IPS-NIHi7 (cell line): ENCODE results near the gene KRTAP12-1.

ENCODE experiments used
- DNase-seq: peaks from one replicate; pipeline ENCODE4 v3.0.0; 2012; ENCODE audit warnings: mixed read lengths; ENCODE audit errors: extremely low spot score

The KRTAP12-1 gene, protein sequence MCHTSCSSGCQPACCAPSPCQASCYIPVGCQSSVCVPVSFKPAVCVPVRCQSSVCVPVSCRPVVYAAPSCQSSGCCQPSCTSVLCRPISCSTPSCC

DNA sequence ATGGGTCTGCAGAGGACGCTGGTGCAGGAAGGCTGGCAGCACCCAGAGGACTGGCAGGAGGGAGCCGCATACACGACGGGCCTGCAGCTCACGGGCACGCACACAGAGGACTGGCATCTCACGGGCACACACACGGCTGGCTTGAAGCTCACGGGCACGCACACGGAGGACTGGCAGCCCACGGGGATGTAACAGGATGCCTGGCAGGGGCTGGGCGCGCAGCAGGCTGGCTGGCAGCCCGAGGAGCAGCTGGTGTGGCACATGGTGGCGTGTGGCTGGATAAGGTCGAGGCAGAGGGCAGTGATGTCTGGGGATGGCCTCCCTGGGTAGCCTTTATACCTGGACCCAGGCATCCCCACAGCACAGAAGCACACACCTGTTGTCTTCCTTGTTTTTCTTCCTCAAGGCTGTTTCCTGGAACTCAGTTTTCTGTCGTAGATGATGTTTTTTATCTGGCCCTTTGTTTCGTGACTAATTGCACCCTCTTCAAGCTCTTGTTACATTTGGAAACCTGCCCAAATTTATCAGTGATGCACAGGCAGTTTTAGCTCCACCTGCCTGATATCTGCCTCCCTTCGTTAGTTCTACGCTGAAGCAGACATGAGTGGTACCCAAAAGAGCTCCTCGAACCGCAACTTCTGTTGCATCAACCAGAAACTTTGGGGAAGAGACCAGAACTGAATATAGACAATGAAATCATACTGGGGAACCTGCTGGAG lies at the start of gene KRTAP12-1:
TSS of gene KRTAP12-1 (minus strand) at position 303 of the 719 bp plus-strand sequence. CDS start at position 263, 40 bp downstream.
- DNase-seq = no peak

DNA sequence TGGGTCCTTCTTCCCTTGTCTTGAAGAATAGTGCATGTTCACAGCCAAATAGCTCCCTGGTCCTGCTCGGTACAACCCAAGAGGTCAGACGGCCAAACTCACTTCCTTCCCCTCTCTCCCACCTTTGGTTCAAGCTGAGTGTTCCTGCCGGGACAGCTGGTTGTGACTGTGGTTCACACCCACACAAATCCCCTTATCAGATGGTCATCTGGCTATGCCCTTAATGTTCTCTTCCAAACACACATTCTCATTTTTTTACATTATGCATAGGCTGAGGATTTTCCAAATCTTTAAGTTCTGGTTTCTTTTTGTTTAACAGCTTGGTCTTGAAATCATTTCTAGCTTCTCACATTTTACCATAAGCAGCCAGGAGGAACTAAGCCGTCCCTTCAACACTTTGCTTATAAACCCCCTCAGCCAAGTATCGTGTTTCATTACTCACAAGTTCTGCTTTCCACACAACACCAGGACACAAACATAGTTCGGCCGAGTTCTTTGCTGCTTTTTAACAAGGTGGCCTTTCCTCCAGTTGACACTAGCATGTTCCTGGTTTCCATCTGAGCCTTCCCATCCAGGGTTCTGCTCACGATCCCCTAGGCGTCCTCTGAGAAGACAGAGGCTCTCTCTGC lies 49.1 kb upstream of the KRTAP12-1 start:
- DNase-seq = no peak

DNA sequence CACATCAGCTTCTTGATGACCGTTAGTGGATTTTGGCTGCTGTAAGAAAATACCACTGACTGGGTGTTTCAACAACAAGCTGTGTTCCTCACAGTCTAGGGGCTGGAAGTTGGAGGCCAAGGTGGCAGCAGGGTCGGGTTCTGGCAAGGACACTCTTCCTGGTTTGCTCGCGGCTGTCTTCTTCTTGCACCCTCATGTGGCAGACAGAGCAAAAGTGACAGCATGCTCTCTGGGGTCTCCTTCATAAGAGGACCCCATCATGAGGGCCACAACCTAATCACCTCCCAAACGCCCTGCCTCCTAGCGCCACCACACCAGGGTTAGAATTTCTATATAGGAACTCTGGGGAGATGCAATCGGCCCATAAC lies 48.0 kb upstream of the KRTAP12-1 start:
- DNase-seq = no peak

DNA sequence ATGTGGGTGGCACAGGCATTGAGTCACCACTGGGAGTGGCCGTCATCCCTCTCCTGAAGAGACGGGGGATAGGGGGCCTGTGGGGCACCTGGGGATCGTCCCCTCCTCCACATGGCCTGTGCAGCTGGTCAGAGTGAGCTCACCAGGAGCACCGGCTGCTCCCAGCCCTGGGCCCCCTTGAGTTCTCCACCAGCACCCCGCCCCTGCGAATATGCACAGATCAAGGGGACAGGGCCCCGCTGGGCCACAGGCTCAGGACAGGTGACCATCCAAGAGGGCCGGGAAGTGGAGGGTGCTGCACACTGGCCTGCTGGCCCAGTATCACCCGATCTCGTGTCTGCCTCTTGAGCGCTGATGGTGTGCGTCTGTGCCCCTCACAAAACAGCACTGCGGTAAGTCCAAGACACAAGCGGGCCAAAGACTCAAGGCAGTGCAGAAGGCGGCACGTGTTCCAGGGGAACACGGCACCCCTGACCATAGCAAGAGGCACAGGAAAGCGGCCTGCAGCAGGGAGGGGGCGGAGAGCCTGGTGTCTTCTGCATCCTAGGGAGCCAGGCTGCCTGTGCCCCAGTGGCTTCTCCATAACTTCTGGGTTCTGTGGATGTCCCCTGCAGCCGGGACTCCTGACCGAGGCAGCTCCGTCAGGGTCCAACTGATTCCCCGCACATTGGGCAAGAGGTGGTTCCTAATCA lies 47.5 kb upstream of the KRTAP12-1 start:
- peak; percentile 9 for DNase-seq

DNA sequence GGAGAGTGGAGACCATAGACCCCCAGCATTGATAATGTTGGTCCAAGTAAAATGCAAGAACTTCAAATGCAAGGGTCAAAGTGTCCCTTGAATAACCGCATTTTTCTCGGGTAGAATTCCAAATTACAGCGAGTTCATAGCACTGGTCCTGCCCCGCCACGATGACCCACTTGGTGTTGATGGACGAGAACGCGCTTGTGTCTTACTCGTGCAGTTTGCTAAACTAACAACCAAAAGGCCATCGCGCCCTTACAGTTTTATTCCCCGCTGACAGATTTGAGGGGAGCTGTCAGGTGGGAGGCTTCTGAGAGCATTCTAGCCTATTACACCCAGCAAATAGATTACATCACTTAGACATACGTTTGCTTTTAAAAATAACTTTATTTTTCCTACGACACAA lies 46.8 kb upstream of the KRTAP12-1 start:
- peak; percentile 2 for DNase-seq

DNA sequence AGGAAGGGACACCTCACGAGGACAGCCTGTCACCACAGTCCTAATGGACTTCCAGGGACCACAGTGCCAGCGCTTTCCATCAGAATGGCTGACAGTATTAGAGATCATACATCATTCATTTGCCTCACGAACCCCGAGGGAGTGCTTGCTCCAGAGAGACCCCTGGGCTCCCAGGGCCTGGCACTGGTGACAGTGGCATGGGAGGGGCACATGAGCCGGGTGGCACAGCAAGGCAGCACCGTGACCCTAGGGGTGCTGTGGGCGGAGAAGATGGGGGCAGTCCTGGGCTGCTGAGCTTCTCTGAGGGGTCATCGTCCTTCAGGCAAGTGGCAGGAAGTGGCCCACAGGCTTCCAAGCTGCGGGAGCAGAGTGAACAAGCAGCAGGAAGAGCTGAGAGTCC lies 45.8 kb upstream of the KRTAP12-1 start:
- peak; percentile 6 for DNase-seq

DNA sequence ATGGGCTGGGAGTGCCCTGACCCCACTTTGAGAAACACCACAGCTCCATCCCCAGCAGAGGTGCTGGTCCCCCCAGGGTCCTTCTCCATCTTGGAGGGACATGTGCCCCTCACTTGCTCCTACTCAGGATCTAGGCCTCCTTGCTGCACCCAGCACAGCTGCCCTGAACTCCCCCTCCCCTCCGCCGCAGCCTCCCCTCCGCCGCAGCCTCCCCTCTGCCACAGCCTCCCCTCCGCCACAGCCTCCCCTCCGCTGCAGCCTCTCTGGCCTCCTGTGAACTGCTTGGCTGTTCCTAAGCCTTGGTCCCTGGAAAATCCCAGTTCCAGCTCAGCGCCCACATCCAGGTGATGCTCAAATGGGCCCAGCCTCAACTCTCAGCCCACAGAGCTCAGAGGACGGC lies 45.4 kb upstream of the KRTAP12-1 start:
- DNase-seq = no peak

DNA sequence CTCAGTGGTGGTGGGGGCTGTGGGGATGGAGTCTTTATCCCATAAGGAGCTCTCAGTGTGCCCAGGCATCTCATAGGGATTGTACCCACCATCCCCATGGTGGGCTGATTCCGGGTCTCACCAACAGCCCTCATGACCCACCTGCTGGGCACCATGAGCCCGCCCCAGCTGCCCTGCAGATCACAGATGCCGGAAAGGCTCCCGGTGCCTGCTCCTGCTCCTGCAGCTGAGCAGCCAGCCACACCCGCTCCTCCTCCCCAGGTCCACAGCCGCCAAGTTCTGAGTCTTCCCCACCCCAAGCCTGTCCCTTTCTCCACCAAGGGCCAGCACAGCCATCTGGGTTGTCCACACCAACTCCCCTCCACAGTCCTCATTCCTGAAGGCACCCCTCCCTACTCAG lies 44.9 kb upstream of the KRTAP12-1 start:
- no peak for DNase-seq

DNA sequence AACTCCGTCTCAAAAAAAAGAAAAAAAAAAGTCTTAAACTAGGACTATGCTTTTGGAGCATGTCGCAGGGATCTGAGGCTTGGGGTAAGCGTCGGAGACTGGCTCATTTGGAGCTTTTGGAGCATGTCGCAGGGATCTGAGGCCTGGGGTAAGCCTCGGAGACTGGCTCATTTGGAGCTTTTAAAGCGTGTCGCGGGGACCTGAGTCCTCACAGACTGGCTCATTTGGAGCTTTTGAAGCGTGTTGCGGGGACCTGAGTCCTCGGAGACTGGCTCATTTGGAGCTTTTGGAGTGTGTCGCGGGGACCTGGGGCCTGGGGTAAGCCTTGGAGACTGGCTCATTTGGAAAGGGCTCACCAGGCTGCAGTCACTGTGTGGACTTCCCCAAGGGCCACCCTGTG lies 43.0 kb upstream of the KRTAP12-1 start:
- DNase-seq = no peak

DNA sequence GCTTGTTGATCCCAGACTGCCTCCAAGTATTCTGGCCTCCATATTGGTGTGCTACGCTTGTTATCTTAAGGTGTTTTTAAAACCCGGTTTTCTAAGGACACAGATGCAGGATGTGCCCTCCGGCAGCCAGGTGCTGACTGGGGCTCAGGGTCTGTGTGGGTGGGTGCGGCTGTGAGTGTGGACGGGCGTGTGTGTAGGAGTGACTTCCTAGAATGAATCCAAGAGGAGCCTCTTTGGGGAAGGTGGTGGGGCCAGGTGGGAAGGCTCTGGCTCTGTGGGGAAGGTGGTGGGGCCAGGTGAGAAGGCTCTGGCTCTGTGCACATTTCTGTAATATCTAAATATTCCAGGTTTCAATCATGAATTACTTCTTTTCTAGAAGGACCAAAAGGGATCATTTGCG lies 42.2 kb upstream of the KRTAP12-1 start:
- DNase-seq = no peak

DNA sequence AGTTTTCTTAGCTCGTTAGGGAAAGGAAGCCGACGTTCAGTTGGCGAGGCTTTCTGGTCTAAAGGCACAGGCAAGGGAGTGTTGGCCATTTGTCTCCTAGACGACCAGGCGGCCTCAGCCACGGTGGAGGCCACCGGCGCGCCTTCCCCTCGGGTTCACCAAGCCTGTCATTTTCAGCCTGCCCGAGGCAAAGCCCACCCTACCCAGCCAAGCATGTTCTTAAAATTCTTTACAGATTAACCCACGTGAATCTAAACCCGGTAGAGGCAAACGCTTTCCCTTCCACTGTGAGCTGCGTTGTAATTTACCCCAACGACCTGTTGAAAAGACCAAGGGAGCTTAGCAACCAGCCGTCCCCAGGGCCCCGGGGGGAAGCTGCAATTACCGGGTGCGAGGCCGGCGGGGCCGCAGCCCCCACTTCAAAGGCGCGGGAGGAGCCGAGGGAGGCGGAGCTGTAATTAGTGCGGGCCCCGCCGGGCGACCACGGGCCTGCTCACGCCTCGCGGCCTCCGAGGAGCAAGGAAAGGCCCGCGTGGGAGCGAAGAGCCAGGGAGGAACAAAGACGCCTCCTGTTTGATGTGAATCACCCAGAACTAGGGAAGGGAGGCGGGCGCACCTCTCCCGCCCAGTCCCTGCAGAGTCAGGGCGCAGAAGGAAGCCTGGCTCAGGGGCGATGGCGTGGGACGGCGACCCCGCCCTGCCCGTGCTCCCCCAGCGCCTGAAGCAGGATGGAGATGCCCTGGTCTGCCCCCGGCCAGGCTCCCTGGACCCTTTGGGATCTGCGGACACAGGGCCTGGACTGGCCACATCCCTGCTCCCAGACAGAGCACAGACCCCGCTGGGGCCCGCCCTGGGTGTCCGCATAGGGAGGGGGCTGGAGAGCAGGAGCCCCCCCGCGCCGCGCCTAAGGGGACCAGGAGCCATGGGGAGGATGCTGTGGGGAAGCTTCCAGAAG lies 41.5 kb upstream of the KRTAP12-1 start:
- no peak for DNase-seq

DNA sequence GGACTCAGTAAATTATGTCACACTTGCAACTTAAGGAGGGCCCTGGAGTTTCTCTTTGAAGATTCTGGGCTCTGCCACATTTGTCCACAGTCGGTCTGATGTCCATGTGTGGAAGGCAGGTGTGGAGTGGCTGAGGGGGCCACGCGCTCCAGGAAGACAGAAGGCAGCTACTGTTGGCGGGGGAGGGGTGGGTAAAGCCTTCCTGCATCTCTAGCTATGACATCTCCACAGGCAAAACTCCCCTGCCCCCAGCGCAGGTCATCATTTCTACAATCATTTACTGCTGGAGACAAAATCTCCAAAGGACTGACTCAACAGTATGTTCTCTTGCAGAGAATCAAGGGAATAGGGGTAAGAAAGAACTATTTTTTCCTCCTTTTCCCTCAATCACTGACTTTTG lies 40.8 kb upstream of the KRTAP12-1 start:
- DNase-seq = no peak

DNA sequence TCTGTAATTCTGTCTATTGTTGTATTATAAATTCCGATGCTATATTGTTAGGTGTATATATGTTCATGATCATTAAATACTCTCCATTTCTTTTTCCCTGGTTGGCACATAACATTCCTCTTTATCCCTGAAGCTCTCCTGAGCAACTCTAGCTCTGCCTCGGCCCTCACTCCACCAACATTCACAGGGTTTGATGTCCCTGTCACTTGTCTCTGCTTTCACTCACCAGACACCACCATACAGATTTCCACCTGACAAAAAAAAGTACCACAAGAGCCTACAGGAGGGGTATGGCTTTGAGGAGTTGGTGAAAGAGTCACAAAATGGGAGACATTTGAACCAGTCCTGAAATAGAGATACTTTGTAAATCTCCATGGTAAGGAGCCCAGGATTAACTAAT lies 38.2 kb upstream of the KRTAP12-1 start:
- DNase-seq = no peak

DNA sequence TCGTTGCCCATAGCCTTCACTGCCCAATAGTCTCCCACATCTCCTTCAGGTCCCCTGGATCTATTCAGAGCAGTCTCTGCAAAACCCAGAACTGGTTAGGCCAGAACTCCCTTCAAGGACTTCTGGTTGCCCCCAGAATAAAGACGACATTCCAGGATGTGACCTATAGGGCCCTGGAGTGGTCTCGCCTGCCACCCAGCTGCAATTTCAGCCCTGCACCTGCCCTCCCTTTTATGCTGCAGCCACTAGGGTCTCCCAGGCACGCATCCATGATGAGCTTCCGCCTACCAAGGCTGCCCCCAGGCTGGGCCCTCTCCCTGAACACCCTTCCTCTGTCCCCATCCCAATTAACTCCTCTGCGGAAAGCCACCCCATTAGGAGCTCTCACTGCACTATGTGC lies 36.6 kb upstream of the KRTAP12-1 start:
- peak; percentile 69 for DNase-seq

DNA sequence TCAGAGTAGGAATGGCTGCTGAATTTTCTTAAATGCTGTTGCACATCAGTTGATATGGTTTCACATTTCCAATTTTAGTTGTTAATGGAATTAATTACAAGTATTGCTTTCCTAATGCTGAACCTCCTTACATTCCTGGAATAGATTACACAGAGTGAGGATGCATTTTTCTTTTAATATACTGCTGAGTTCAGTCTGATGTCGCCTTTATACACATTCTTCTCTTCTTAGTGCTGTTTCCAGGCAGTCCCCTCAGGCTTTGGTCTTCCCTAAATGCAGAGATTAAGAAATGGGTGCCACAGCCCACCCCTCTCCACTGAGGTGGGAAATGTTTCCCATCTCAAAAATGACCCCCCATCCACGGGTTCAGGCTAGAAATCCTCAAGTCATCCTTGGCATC lies 36.1 kb upstream of the KRTAP12-1 start:
- DNase-seq = no peak

DNA sequence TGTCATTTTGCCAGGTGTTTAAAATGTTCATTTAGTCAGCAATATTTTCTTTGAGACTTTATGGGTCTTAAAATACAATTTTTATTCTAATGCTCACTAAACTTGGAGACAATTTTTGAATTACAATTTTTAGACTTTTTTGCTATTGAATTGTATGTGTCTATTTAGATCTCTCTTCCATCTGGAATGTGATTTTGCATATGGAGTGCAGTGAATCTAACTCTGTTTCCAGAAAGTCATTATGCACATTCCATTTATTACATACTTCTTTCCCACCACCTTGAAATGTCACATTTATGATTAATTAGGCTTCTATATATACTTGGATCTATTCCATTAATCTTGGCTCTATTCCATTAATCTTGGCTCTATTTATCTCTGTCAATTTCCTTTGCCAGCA lies 35.0 kb upstream of the KRTAP12-1 start:
- DNase-seq = no peak

DNA sequence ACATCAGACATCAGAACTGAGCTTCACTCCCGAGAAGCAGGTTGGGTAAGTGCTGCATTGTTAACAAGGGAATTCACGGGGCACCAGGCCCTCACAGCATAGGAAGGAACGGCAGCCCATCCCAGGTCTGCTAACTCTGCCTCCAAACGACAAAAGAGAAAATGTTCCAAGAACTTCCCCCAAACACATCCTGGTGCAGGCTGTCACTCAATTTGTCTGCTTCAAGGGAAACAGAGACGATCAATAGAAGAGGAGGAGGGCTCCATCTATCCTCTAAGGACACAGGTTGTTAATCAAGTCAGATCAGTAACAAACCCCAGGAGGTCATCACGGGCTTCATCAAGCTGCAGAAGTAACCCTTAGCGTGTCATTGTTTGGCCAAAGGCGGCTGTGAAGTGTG lies 32.9 kb upstream of the KRTAP12-1 start:
- peak; percentile 10 for DNase-seq

DNA sequence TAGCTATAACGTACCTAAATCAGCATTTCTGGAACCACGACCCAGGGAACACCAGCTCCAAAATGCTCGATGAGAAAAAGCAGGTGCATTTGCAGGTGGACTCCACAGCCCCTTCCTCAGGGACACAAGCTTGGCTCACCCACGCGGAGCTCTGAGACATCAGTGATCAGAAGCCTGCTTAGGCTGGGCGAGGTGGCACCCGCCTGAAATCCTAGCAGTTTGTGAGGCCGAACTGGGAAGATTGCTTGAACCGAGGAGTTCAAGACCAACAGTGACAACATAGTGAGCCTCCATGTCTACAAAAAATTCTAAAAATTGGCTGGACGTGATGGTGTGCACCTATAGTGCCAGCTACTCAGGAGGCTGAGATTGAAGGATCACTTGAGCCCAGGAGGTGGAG lies 31.9 kb upstream of the KRTAP12-1 start:
- DNase-seq = no peak

DNA sequence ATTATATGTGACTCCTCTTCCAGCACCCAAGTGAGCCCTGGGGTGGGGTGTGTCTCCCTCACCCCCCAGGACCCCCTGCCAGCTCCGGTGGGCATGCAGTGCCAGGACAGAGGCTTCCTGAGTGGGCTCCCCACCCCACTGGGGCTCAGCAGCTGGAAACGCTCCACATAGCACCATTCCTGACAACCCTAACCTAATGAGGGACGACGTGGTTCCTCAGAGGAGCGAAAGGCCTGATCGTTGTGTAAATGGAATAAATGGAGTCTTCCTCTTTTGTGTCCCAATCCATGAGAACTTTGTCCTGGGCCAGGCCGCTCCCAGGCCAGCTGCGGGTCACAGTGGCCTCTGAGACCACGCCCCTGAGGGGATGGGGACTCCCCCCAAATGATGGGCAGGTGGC lies 31.2 kb upstream of the KRTAP12-1 start:
- DNase-seq = no peak

DNA sequence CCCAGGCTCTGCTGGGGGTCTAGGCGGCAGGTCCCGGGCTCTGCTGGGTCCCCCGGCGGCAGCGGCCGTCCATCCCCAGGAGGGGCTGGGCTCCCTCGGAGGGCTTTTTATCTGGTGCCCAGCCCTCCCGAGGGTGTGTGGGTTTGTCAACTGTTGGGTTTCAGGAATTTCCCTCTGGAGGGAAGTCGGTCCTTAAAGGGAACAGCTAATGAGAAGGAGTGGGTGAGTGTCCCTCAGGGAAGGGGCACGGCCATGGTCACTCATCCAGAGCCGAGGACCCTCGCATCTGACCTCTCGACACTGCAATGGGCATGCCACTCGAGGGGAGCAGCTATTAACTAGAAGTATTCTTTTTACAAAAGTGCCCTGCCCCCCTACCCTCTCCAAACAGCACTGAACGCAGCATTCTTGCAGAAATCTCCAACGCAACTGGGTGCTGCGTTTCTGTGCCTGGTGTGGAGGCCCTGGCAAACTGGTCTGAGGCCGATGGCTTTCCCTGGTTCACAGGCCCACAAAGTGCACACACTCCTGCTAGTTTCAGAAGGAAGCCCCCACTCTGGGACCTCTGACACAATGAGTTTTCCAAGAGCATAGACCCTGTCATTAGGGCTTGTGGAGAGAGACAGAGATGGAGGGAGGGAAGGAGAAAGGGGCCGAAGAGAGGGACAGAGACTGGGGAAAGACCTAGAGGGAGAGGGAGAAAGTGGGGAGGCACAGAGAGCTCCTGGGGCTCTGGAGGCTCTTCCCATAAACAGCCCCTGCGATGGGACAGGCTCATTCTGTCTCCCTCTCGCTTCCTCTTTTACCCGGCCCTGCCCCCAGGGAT lies 30.5 kb upstream of the KRTAP12-1 start:
- DNase-seq = peak; percentile 18
